ENCODE results near the gene C17orf78. TPM values are rescaled to one million over a fixed set of nuclear protein-coding genes. Genes with fewer than 3 reads are reported as not detected.

Gene C17orf78
- total and polyA plus RNA-seq, 2 of the 13 experiments (the other 11 are each of a cell fraction or from before 2014, with no cell fraction given), result not detected

- TF ChIP-seq ZNF451 (CRISPR knock-in tag; IDR thresholded peaks at IDR 0.05) (peak; percentile 88), PHB2 (IDR thresholded peaks at IDR 0.05; ENCODE audit: partially characterized antibody) (no peak), SMYD3 (CRISPR knock-in tag; IDR thresholded peaks at IDR 0.05) (no peak), SKI (IDR thresholded peaks at IDR 0.05; ENCODE audit: partially characterized antibody) (peak; percentile 19), AGO1 (IDR thresholded peaks at IDR 0.05; ENCODE audit: low read depth, low read length, poor library complexity, severe bottlenecking) (no peak), ARNT2 (CRISPR knock-in tag; IDR thresholded peaks at IDR 0.05; ENCODE audit: low read depth) (peak; percentile 29; the same call in 1 of the 2 replicates), PLRG1 (conservative IDR thresholded peaks at IDR 0.05) (no peak), AHR (CRISPR knock-in tag; IDR thresholded peaks at IDR 0.05) (0 out of 2 replicates have a peak, but pooled peaks have one; percentile 37), FOXK1 (CRISPR knock-in tag; IDR thresholded peaks at IDR 0.05; ENCODE audit: borderline replicate concordance, low read depth) (no peak), REXO4 (CRISPR knock-in tag; IDR thresholded peaks at IDR 0.05; ENCODE audit: borderline replicate concordance) (no peak), NR3C1 (CRISPR knock-in tag; IDR thresholded peaks at IDR 0.05) (no peak), EED (CRISPR knock-in tag; IDR thresholded peaks at IDR 0.05) (no peak), NFIB (CRISPR knock-in tag; IDR thresholded peaks at IDR 0.05; ENCODE audit: borderline replicate concordance) (no peak), ZNF713 (CRISPR knock-in tag; IDR thresholded peaks at IDR 0.05) (0 out of 2 replicates have a peak, but pooled peaks have one; percentile 58), TCF12 (IDR thresholded peaks at IDR 0.05) (no peak), TCF12 (CRISPR knock-in tag; IDR thresholded peaks at IDR 0.05) (0 out of 2 replicates have a peak, but pooled peaks have one; percentile 23), SAP130 (CRISPR knock-in tag; IDR thresholded peaks at IDR 0.05; ENCODE audit: low read depth) (peak; percentile 47), YEATS2 (CRISPR knock-in tag; IDR thresholded peaks at IDR 0.05; ENCODE audit: borderline replicate concordance) (peak; percentile 40; the same call in 1 of the 2 replicates), NFAT5 (CRISPR knock-in tag; IDR thresholded peaks at IDR 0.05) (no peak), NCOR1 (IDR thresholded peaks at IDR 0.05; ENCODE audit: borderline replicate concordance, low read length) (peak; percentile 25; the same call in 1 of the 2 replicates), ATF7 (IDR thresholded peaks at IDR 0.05) (no peak), ATF7 (CRISPR knock-in tag; IDR thresholded peaks at IDR 0.05) (no peak)
- TF ChIP-seq, protein P1, sequence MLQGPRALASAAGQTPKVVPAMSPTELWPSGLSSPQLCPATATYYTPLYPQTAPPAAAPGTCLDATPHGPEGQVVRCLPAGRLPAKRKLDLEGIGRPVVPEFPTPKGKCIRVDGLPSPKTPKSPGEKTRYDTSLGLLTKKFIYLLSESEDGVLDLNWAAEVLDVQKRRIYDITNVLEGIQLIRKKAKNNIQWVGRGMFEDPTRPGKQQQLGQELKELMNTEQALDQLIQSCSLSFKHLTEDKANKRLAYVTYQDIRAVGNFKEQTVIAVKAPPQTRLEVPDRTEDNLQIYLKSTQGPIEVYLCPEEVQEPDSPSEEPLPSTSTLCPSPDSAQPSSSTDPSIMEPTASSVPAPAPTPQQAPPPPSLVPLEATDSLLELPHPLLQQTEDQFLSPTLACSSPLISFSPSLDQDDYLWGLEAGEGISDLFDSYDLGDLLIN (CRISPR knock-in tag; IDR thresholded peaks at IDR 0.05; ENCODE audit: borderline replicate concordance), result peak; percentile 53; the same call in 1 of the 2 replicates
- TF ChIP-seq, protein P2, sequence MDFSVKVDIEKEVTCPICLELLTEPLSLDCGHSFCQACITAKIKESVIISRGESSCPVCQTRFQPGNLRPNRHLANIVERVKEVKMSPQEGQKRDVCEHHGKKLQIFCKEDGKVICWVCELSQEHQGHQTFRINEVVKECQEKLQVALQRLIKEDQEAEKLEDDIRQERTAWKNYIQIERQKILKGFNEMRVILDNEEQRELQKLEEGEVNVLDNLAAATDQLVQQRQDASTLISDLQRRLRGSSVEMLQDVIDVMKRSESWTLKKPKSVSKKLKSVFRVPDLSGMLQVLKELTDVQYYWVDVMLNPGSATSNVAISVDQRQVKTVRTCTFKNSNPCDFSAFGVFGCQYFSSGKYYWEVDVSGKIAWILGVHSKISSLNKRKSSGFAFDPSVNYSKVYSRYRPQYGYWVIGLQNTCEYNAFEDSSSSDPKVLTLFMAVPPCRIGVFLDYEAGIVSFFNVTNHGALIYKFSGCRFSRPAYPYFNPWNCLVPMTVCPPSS (IDR thresholded peaks at IDR 0.05), result no peak
Observed at GRCh38 chr17:37406635-37407461, 31.1 kb downstream of the C17orf78 start, which contains the start of the genes ACACA and TADA2A (continued).
